Nucleus accumbens (tissue), 56 donors: ENCODE measurements around the gene HSPB7.
"Not testable (repeated sequence)": the region's sequence is repeated elsewhere in the genome, so short reads cannot be mapped to it uniquely, and the experiment has no call there.

Source experiments
- DNase-seq, 56 donors: peaks; one replicate each; lab custom pipeline; 2025; lab: John Stamatoyannopoulos, UW

The HSPB7 gene

GRCh38 chr1:16026723-16027484, 9.1 kb upstream of the HSPB7 start:
- DNase-seq: no peak

- not testable (repeated sequence) for DNase-seq
Observed at GRCh38 chr1:16026302-16026701, 8.5 kb upstream of the HSPB7 start.

- DNase-seq: no peak
Observed at GRCh38 chr1:16023050-16023653, 5.3 kb upstream of the HSPB7 start.

- DNase-seq: no peak
Observed at GRCh38 chr1:16022393-16022792, 4.5 kb upstream of the HSPB7 start.

- no peak for DNase-seq
Observed at GRCh38 chr1:16021681-16022080, 3.8 kb upstream of the HSPB7 start, which contains the start of gene CLCNKA. Gene CLCNKA (plus strand): TSS chr1:16022036. CDS start chr1:16022620, 584 bp downstream.

GRCh38 chr1:16020878-16021277, 3.0 kb upstream of the HSPB7 start:
- DNase-seq: not testable (repeated sequence)

- DNase-seq: no peak
Observed at GRCh38 chr1:16020325-16020724, 2.5 kb upstream of the HSPB7 start.

GRCh38 chr1:16019644-16020277, 1.9 kb upstream of the HSPB7 start:
- DNase-seq: peak in 18 of 56 donors; percentile 5 to 66 (median 36)

GRCh38 chr1:16018749-16019643, 1.2 kb upstream of the HSPB7 start:
- peak in 2 of 56 donors; percentile 4 to 16 for DNase-seq

GRCh38 chr1:16018308-16018707, 465 bp upstream of the HSPB7 start:
- DNase-seq: peak in 1 of 56 donors; percentile 5

- DNase-seq: no peak
Observed at GRCh38 chr1:16017076-16017460, 775 bp downstream of the HSPB7 start.

GRCh38 chr1:16015960-16016901, 1.6 kb downstream of the HSPB7 start:
- peak in 1 of 56 donors; percentile 25 for DNase-seq

- no peak for DNase-seq
Observed at GRCh38 chr1:16015491-16015890, 2.4 kb downstream of the HSPB7 start.

- peak in 1 of 56 donors; percentile 25 for DNase-seq
Observed at GRCh38 chr1:16014509-16015482, 3.0 kb downstream of the HSPB7 start.

GRCh38 chr1:16013908-16014258, 4.0 kb downstream of the HSPB7 start:
- DNase-seq: no peak

GRCh38 chr1:16013220-16013907, 4.5 kb downstream of the HSPB7 start:
- DNase-seq: peak in 3 of 56 donors; percentile 22 to 40 (median 36)

- peak in 11 of 56 donors; percentile 2 to 51 (median 11) for DNase-seq
Observed at GRCh38 chr1:16012590-16013219, 5.1 kb downstream of the HSPB7 start.
